ENCODE results near the gene PRPF6. TPM values are rescaled to one million over a fixed set of nuclear protein-coding genes. Genes with fewer than 3 reads are reported as not detected.

The PRPF6 gene
- total RNA-seq, 1 donor from 2014 or later: 48.4 TPM

DNA sequence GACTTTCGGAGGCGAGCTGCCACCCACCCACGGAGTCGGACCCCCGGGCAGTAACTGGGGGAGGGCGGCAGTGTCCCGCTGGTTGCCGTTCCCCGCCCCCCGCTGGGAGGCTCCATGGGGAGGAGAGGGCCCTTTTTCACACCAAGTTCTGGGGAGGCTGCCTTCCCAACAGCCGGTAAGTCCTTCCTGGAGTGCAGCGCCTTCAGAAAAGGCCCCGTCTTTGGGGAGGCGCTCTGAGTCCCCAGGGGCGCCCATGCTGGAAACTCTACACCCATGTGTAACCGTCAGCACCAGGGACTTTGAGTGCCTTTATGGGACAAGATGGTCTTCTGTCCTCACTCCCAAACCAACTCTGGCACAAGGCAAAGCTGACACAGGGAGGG is 68.9 kb downstream of the PRPF6 start:
- TF ChIP-seq, protein P1, sequence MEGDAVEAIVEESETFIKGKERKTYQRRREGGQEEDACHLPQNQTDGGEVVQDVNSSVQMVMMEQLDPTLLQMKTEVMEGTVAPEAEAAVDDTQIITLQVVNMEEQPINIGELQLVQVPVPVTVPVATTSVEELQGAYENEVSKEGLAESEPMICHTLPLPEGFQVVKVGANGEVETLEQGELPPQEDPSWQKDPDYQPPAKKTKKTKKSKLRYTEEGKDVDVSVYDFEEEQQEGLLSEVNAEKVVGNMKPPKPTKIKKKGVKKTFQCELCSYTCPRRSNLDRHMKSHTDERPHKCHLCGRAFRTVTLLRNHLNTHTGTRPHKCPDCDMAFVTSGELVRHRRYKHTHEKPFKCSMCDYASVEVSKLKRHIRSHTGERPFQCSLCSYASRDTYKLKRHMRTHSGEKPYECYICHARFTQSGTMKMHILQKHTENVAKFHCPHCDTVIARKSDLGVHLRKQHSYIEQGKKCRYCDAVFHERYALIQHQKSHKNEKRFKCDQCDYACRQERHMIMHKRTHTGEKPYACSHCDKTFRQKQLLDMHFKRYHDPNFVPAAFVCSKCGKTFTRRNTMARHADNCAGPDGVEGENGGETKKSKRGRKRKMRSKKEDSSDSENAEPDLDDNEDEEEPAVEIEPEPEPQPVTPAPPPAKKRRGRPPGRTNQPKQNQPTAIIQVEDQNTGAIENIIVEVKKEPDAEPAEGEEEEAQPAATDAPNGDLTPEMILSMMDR (IDR thresholded peaks at IDR 0.05; ENCODE audit: insufficient read depth, low read length, severe bottlenecking): no peak
- no peak for FAIRE-seq
- no peaks in the 10 kb centered on the region for H3K36me3 ChIP-seq (ENCODE audit: control insufficient read depth, insufficient read depth, low read length)
- H3K27me3 ChIP-seq (ENCODE audit: control insufficient read depth, insufficient read depth, low read length): peaks cover 19% of the 10 kb centered on the region
- no peak for DNase-seq (ENCODE audit: low read depth)
- H3K4me3 ChIP-seq (ENCODE audit: low read depth, low read length): no peak overlapping the region

DNA sequence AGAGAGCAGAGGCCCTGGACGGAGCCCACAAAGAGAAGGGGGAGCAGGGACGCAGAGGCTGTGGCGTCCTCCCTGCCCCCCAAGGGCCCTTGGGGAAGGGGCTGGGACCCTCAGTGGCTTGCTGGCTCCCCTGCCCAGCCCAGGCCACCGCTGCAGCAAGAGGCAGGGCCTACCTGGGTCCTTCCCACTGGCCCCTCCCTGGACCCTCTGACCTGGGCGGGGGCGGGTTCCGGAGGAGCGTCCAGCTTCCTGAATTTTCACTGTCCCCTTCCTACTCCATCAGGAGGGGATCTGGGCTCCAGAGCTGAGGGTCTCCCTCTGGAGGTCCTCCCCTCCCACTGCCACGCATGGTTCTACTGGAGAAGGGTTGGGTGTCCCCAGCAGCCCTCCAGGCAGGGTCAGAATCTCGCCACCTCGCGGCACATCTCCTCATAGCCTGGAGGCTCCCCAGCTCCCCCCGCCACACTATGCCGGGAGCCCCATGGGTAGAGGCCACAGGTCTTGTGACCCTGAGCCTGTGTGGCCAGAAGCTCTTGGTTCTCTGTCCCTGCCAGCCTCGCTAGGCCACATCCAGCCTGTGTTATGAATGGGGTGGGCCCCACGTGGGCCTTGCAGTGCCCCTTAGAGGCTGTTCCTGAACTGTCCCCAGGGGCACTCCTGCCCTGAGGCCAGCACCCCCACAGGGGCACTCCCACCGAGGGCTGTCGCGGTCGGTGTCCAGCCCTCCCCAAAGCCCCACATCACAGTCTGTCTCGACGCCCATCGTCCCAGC is 69.5 kb downstream of the PRPF6 start:
- Histone ChIP-seq H3K27me3 (ENCODE audit: control insufficient read depth, insufficient read depth, low read length) (peaks cover 19% of the 10 kb centered on the region), H3K36me3 (ENCODE audit: control insufficient read depth, insufficient read depth, low read length) (no peaks in the 10 kb centered on the region), H3K4me3 (ENCODE audit: low read depth, low read length) (no peak overlapping the region)
- no peak for FAIRE-seq
- no peak for DNase-seq (ENCODE audit: low read depth)
- TF ChIP-seq, protein P1 (IDR thresholded peaks at IDR 0.05; ENCODE audit: insufficient read depth, low read length, severe bottlenecking): no peak

DNA sequence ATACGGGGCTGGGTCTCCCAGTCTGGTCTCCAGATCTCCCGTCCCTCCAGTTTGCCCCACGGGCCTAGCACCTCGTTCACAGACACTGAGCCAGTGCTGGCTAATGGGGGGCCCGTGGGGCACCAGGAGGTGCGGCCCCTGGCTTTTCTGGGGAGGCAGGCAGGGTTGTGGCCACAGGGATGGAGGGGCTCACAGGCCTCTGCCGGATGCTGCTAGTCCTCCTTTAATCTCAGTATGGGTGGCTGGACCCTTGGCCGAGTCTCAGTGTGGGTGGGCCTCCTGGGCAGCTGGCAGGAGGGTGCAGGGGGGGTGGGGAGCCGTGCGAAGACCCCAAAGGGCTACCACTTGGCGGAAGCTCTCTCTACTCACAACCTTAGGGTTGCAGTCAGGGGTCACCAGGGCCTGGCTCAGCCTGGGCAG is 70.1 kb downstream of the PRPF6 start:
- DNase-seq (ENCODE audit: low read depth) (no peak), FAIRE-seq (no peak)
- no peak overlapping the region for H3K4me3 ChIP-seq (ENCODE audit: low read depth, low read length)
- no peaks in the 10 kb centered on the region for H3K36me3 ChIP-seq (ENCODE audit: control insufficient read depth, insufficient read depth, low read length)
- H3K27me3 ChIP-seq (ENCODE audit: control insufficient read depth, insufficient read depth, low read length): peaks cover 16% of the 10 kb centered on the region
- TF ChIP-seq, protein P1 (IDR thresholded peaks at IDR 0.05; ENCODE audit: insufficient read depth, low read length, severe bottlenecking): no peak

DNA sequence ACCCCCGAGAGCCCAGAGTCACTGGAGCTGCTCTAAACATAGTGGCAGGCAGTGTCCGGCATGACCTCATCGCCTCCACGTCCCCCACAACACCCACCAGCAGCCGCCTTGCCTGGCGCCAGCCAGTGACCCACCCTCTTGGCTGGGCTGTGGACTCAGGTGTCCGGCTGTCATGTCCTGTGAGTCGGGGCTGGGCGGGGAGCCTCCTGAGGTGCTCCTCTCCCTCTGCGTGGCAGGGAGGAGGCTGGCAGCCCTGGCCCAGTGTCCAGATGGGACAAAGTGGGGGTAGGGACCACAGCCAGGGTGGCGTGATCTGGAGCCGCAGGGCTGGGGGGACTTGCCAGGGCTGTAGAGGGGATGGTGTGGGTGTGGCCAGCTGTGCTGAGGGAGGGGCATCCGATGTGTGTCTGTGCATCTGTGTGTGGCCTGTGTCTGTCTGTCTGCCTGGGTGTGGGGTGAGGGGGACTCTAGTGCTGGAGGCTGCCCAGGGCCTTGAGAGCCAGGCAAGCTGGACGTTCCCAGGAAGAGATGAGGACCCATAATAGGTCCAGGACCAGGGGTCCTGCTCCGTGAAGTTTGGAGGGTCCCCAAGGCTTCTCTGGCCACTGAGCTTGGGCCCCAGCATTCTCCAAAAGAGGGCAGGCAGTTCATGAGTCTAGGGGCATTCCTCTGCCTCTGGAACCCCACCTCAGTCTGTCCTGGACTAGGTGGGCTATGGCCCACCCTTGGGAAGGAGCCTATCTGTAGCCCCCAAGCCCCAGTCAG is 70.8 kb downstream of the PRPF6 start:
- Histone ChIP-seq H3K27me3 (ENCODE audit: control insufficient read depth, insufficient read depth, low read length) (peaks cover 12% of the 10 kb centered on the region), H3K4me3 (ENCODE audit: low read depth, low read length) (no peak overlapping the region), H3K36me3 (ENCODE audit: control insufficient read depth, insufficient read depth, low read length) (no peaks in the 10 kb centered on the region)
- DNase-seq (ENCODE audit: low read depth): no peak
- TF ChIP-seq, protein P1 (IDR thresholded peaks at IDR 0.05; ENCODE audit: insufficient read depth, low read length, severe bottlenecking): no peak
- no peak for FAIRE-seq

DNA sequence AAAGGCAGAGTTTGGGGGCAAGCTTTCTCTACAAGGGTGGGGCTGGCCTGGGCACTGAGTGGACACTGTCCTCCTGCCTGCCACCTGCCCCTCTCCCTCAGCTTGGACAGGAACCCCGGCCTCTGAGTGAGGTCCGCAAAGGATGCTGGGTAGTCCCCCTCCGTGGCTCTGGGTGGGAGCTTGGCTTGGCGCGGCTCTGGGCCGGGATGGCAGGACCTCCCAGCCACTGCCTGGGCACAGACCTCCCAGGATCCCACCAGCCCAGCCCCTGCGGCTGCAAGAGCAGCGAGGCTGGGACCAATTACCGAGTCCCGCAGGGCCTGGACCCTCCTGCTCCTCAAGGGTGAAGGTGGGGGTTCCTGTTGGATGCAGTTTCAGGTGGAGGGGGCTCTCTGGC is 71.4 kb downstream of the PRPF6 start:
- Histone ChIP-seq H3K4me3 (ENCODE audit: low read depth, low read length) (no peak overlapping the region), H3K27me3 (ENCODE audit: control insufficient read depth, insufficient read depth, low read length) (peaks cover 8% of the 10 kb centered on the region), H3K36me3 (ENCODE audit: control insufficient read depth, insufficient read depth, low read length) (no peaks in the 10 kb centered on the region)
- no peak for DNase-seq (ENCODE audit: low read depth)
- FAIRE-seq: no peak
- TF ChIP-seq, protein P1 (IDR thresholded peaks at IDR 0.05; ENCODE audit: insufficient read depth, low read length, severe bottlenecking): no peak
